Natural killer cell (primary cell): ENCODE data around the gene HOXA10. TPM values are rescaled to one million over a fixed set of nuclear protein-coding genes. Genes with fewer than 3 reads are reported as not detected.
A peak's percentile ranks its signal among the peaks of the same experiment; 100 is the strongest.

Experiments
- ATAC-seq, 3 donors: fragments of 150-1000 bp in 2 of 3; fragments of 200-7000 bp in 1 of 3; cut with Tn5 transposase; 1 replicate in 1 of 3; 2 replicates in 2 of 3; pipeline ENCODE4 v1.10.0; 2021; ENCODE audit warnings: mild to moderate bottlenecking in 2 of 3, moderate library complexity in 2 of 3
- DNase-seq, 2 donors: peaks; one replicate each; pipeline versions ENCODE4 v3.0.0 to v3.0.0-alpha.2; 2013 to 2021; ENCODE audit warnings: mixed read lengths in 1 of 2
- H3K27ac ChIP-seq: one replicate; pipeline ENCODE4 v1.5.1; 2013; ENCODE audit warnings: mild to moderate bottlenecking, low read length
- H3K27me3 ChIP-seq: one replicate; pipeline ENCODE4 v1.6.1; 2013; ENCODE audit warnings: low read length; ENCODE audit not compliant: control insufficient read depth, insufficient read depth
- H3K36me3 ChIP-seq: one replicate; pipeline ENCODE4 v1.6.1; 2013; ENCODE audit warnings: low read length; ENCODE audit not compliant: control insufficient read depth, insufficient read depth
- H3K4me1 ChIP-seq: one replicate; pipeline ENCODE4 v1.6.1; 2013; ENCODE audit warnings: low read length; ENCODE audit not compliant: control insufficient read depth, insufficient read depth
- H3K4me3 ChIP-seq: one replicate; pipeline ENCODE4 v1.5.1; 2013; ENCODE audit warnings: low read length
- H3K9me3 ChIP-seq: one replicate; pipeline ENCODE4 v1.6.1; 2013; ENCODE audit warnings: low read length; ENCODE audit not compliant: control insufficient read depth, insufficient read depth
- H3K27ac Mint-ChIP-seq, 2 donors: one replicate each; pipeline ENCODE4 v1.8.0; 2022; ENCODE audit warnings: mild to moderate bottlenecking in 2 of 2, mixed read lengths in 2 of 2, moderate library complexity in 1 of 2
- H3K27me3 Mint-ChIP-seq, 2 donors: one replicate each; pipeline ENCODE4 v1.8.0; 2022; ENCODE audit warnings: low read depth in 2 of 2, mixed read lengths in 2 of 2
- H3K36me3 Mint-ChIP-seq: one replicate; pipeline ENCODE4 v1.8.0; 2022; ENCODE audit warnings: mixed read lengths
- H3K4me1 Mint-ChIP-seq, 2 donors: one replicate each; pipeline ENCODE4 v1.8.0; 2022; ENCODE audit warnings: mixed read lengths in 2 of 2
- H3K4me3 Mint-ChIP-seq: one replicate; pipeline ENCODE4 v1.8.0; 2022; ENCODE audit warnings: mild to moderate bottlenecking, moderate library complexity, mixed read lengths
- H3K9me3 Mint-ChIP-seq, 2 donors: one replicate each; pipeline ENCODE4 v1.8.0; 2022; ENCODE audit warnings: mixed read lengths in 2 of 2
- CTCF ChIP-seq: fragments of 200-600 bp; IDR thresholded peaks from one replicate; pipeline ENCODE4 v1.8.0; 2022; ENCODE audit warnings: antibody characterized with exemption
- WGBS: methylation state at CpG from one replicate; pipeline ENCODE4 v1.1.7; 2013; ENCODE audit warnings: missing lambda C conversion rate; ENCODE audit not compliant: insufficient coverage; 5-methylcytosine and 5-hydroxymethylcytosine counted together
- intact Hi-C: fragments of 100-400 bp; cut with micrococcal nuclease; formaldehyde crosslinking; loops from one replicate; pipeline ENCODE4 v1.14.2; 2022
- total RNA-seq, 4 donors: library from RNA; stranded (reverse); fragments of 120-200 nt in 1 of 4; gene quantifications; one replicate each; pipeline versions ENCODE4 v1.2.3 to v1.2.4, GENCODE V29; 2013 to 2022

The HOXA10 gene
- total RNA-seq, 3 donors from 2014 or later (not counting 1 experiment from before 2014, with no cell fraction given) = 0.82 to 3.3 (median 2.2) TPM

GRCh38 chr7:27157702-27158431, 16.3 kb downstream of the HOXA10 start:
- TF ChIP-seq CTCF = no peak
- Histone ChIP-seq H3K4me1 (peaks cover 61% of the 10 kb centered on the region), H3K27me3 (peaks cover 75% of the 10 kb centered on the region), H3K9me3 (no peaks in the 10 kb centered on the region), H3K4me3 (no peak overlapping the region), H3K36me3 (no peaks in the 10 kb centered on the region), H3K27ac (no peak overlapping the region)
- Mint-ChIP-seq H3K27me3 (peaks cover 69 to 78% of the 10 kb centered on the region in 2 donors), H3K9me3 (no peaks in the 10 kb centered on the region), H3K27ac (no peak overlapping the region), H3K4me1 (peaks cover 29 to 53% of the 10 kb centered on the region in 2 donors), H3K36me3 (no peaks in the 10 kb centered on the region), H3K4me3 (peak overlapping the region; percentile 59)
- no peak for DNase-seq
- no peak for ATAC-seq
- WGBS = 16% methylated on average over 24 of the region's 30 CpGs
- intact Hi-C loops = loop anchor here (2.0 kb wide), 1 partner anchor 15 kb away; no protein-coding TSS in a partner anchor

GRCh38 chr7:27156916-27157701, 17.0 kb downstream of the HOXA10 start:
- intact Hi-C loops = loop anchor here (2.0 kb wide), 1 partner anchor 16 kb away; no protein-coding TSS in a partner anchor
- H3K36me3 Mint-ChIP-seq = no peaks in the 10 kb centered on the region
- ATAC-seq = no peak
- peaks cover 32 to 56% of the 10 kb centered on the region in 2 donors for H3K4me1 Mint-ChIP-seq
- H3K4me1 ChIP-seq = peaks cover 69% of the 10 kb centered on the region
- peak in 1 of 2 donors; percentile 29 for DNase-seq
- no peak overlapping the region for H3K27ac ChIP-seq
- H3K27me3 Mint-ChIP-seq = peaks cover 68 to 74% of the 10 kb centered on the region in 2 donors
- H3K4me3 ChIP-seq = no peak overlapping the region
- peak overlapping the region; percentile 59 for H3K4me3 Mint-ChIP-seq
- H3K9me3 ChIP-seq = no peaks in the 10 kb centered on the region
- no peak overlapping the region for H3K27ac Mint-ChIP-seq
- 12% methylated on average over 28 of the region's 30 CpGs for WGBS
- no peak for TF ChIP-seq CTCF
- H3K36me3 ChIP-seq = no peaks in the 10 kb centered on the region
- H3K9me3 Mint-ChIP-seq = no peaks in the 10 kb centered on the region
- peaks cover 81% of the 10 kb centered on the region for H3K27me3 ChIP-seq

GRCh38 chr7:27156508-27156898, 17.6 kb downstream of the HOXA10 start, which contains the start of gene HOXA7:
TSS of gene HOXA7 (minus strand) at chr7:27156675. CDS start at chr7:27156545, 130 bp downstream.
- WGBS = 1% methylated on average over 30 of the region's 33 CpGs
- intact Hi-C loops = loop anchor here (2.0 kb wide), 1 partner anchor 16 kb away; no protein-coding TSS in a partner anchor
- H3K27me3 Mint-ChIP-seq = peaks cover 71 to 78% of the 10 kb centered on the region in 2 donors
- H3K36me3 ChIP-seq = no peaks in the 10 kb centered on the region
- H3K4me3 ChIP-seq = peak within 1 kb of the TSS; percentile 32
- peaks cover 70% of the 10 kb centered on the region for H3K4me1 ChIP-seq
- peak within 1 kb of the TSS; percentile 6 for H3K27ac ChIP-seq
- H3K9me3 ChIP-seq = no peaks in the 10 kb centered on the region
- peaks cover 82% of the 10 kb centered on the region for H3K27me3 ChIP-seq
- no peak for TF ChIP-seq CTCF
- peak within 1 kb of the TSS; percentile 82 for H3K4me3 Mint-ChIP-seq
- ATAC-seq = no peak
- peaks cover 38 to 62% of the 10 kb centered on the region in 2 donors for H3K4me1 Mint-ChIP-seq
- peak within 1 kb of the TSS in 1 of 2 donors; percentile 64 for H3K27ac Mint-ChIP-seq
- DNase-seq = peak in 1 of 2 donors; percentile 31
- H3K36me3 Mint-ChIP-seq = no peaks in the 10 kb centered on the region
- no peaks in the 10 kb centered on the region for H3K9me3 Mint-ChIP-seq
